Mononuclear cell (primary cell): ENCODE data around the gene BEST3. TPM values are rescaled to one million over a fixed set of nuclear protein-coding genes. Genes with fewer than 3 reads are reported as not detected.
A peak's percentile ranks its signal among the peaks of the same experiment; 100 is the strongest.

Source experiments
- H3K27me3 ChIP-seq: 2 replicates; pipeline ENCODE4 v1.6.0; 2011; ENCODE audit warnings: low read length, control low read depth; ENCODE audit not compliant: insufficient read depth
- H3K4me1 ChIP-seq: 2 replicates; pipeline ENCODE4 v1.5.1; 2011; ENCODE audit warnings: mild to moderate bottlenecking, low read length, control low read depth; ENCODE audit not compliant: insufficient read depth
- H3K4me3 ChIP-seq: 2 replicates; pipeline ENCODE4 v1.5.1; 2011; ENCODE audit warnings: mild to moderate bottlenecking, low read length, moderate library complexity
- H3K9me3 ChIP-seq: 2 replicates; pipeline ENCODE4 v1.5.1; 2011; ENCODE audit warnings: low read depth, mild to moderate bottlenecking, control low read depth, low read length
- total RNA-seq: library from RNA; depleted of rRNA; stranded (reverse); fragments of >200 nt; gene quantifications from one replicate; pipeline ENCODE4 v1.2.3, GENCODE V29; 2012

The BEST3 gene
- total RNA-seq: 0.31 TPM

- Histone ChIP-seq H3K4me3 (no peak within 1 kb of the TSS), H3K4me1 (no peaks in the 10 kb centered on the region), H3K27me3 (no peaks in the 10 kb centered on the region), H3K9me3 (no peaks in the 10 kb centered on the region)
Measured at GRCh38 chr12:69698769-69699540, at the start of gene BEST3. BEST3 (minus strand) TSS chr12:69699303; CDS start chr12:69697798, 1,505 bp downstream.

- H3K9me3 ChIP-seq: no peaks in the 10 kb centered on the region
- H3K4me1 ChIP-seq: peaks cover 6% of the 10 kb centered on the region
- H3K4me3 ChIP-seq: no peak overlapping the region
- no peaks in the 10 kb centered on the region for H3K27me3 ChIP-seq
Measured at GRCh38 chr12:69744109-69744508, 45.0 kb upstream of the BEST3 start.

- Histone ChIP-seq H3K27me3 (peaks cover 2% of the 10 kb centered on the region), H3K4me1 (peaks cover 9% of the 10 kb centered on the region), H3K9me3 (no peaks in the 10 kb centered on the region), H3K4me3 (peak overlapping the region; percentile 63)
Measured at GRCh38 chr12:69739287-69740191, 40.4 kb upstream of the BEST3 start.

GRCh38 chr12:69738351-69739286, 39.5 kb upstream of the BEST3 start, which contains the start of gene RAB3IP:
RAB3IP (plus strand) TSS chr12:69738860; CDS start chr12:69755409, 16,549 bp downstream.
- Histone ChIP-seq H3K27me3 (peaks cover 2% of the 10 kb centered on the region), H3K9me3 (no peaks in the 10 kb centered on the region), H3K4me3 (peak within 1 kb of the TSS; percentile 63), H3K4me1 (peaks cover 9% of the 10 kb centered on the region)

- H3K27me3 ChIP-seq: peaks cover 5% of the 10 kb centered on the region
- H3K4me3 ChIP-seq: no peak overlapping the region
- no peaks in the 10 kb centered on the region for H3K9me3 ChIP-seq
- peaks cover 3% of the 10 kb centered on the region for H3K4me1 ChIP-seq
Measured at GRCh38 chr12:69733638-69734037, 34.5 kb upstream of the BEST3 start.

- no peaks in the 10 kb centered on the region for H3K4me1 ChIP-seq
- H3K4me3 ChIP-seq: no peak overlapping the region
- peaks cover 2% of the 10 kb centered on the region for H3K27me3 ChIP-seq
- H3K9me3 ChIP-seq: no peaks in the 10 kb centered on the region
Measured at GRCh38 chr12:69732088-69732487, 33.0 kb upstream of the BEST3 start.

- no peaks in the 10 kb centered on the region for H3K9me3 ChIP-seq
- H3K27me3 ChIP-seq: peaks cover 7% of the 10 kb centered on the region
- H3K4me3 ChIP-seq: no peak overlapping the region
- H3K4me1 ChIP-seq: no peaks in the 10 kb centered on the region
Measured at GRCh38 chr12:69726922-69727321, 27.8 kb upstream of the BEST3 start.

GRCh38 chr12:69720750-69721149, 21.6 kb upstream of the BEST3 start:
- H3K27me3 ChIP-seq: peaks cover 5% of the 10 kb centered on the region
- H3K4me1 ChIP-seq: no peaks in the 10 kb centered on the region
- H3K9me3 ChIP-seq: no peaks in the 10 kb centered on the region
- no peak overlapping the region for H3K4me3 ChIP-seq

- Histone ChIP-seq H3K4me1 (no peaks in the 10 kb centered on the region), H3K9me3 (no peaks in the 10 kb centered on the region), H3K27me3 (peaks cover 5% of the 10 kb centered on the region), H3K4me3 (no peak overlapping the region)
Measured at GRCh38 chr12:69719336-69720316, 20.5 kb upstream of the BEST3 start.

- Histone ChIP-seq H3K9me3 (no peaks in the 10 kb centered on the region), H3K4me3 (no peak overlapping the region), H3K27me3 (no peaks in the 10 kb centered on the region), H3K4me1 (no peaks in the 10 kb centered on the region)
Measured at GRCh38 chr12:69714542-69714941, 15.4 kb upstream of the BEST3 start.

- Histone ChIP-seq H3K4me1 (no peaks in the 10 kb centered on the region), H3K27me3 (no peaks in the 10 kb centered on the region), H3K9me3 (no peaks in the 10 kb centered on the region), H3K4me3 (no peak overlapping the region)
Measured at GRCh38 chr12:69712826-69713225, 13.7 kb upstream of the BEST3 start.

GRCh38 chr12:69708649-69709048, 9.5 kb upstream of the BEST3 start:
- no peaks in the 10 kb centered on the region for H3K27me3 ChIP-seq

GRCh38 chr12:69704357-69704756, 5.3 kb upstream of the BEST3 start:
- H3K4me1 ChIP-seq: no peaks in the 10 kb centered on the region
- H3K9me3 ChIP-seq: no peaks in the 10 kb centered on the region
- no peaks in the 10 kb centered on the region for H3K27me3 ChIP-seq
- H3K4me3 ChIP-seq: no peak overlapping the region

More at GRCh38 chr12:69708649-69709048, 9.5 kb upstream of the BEST3 start:
- Histone ChIP-seq H3K4me3 (no peak overlapping the region), H3K4me1 (no peaks in the 10 kb centered on the region), H3K9me3 (no peaks in the 10 kb centered on the region)
